Tibial nerve (tissue), 4 donors: ENCODE results near the gene RASGEF1B. TPM values are rescaled to one million over a fixed set of nuclear protein-coding genes. Genes with fewer than 3 reads are reported as not detected.

Experiments used
- DNase-seq, 2 donors: peaks; one replicate each; pipeline ENCODE4 v3.0.0-alpha.2; 2019; ENCODE audit warnings: low spot score in 2 of 2
- H3K27ac ChIP-seq, 4 donors: fragments of 200-600 bp; sonication (generic) in 3 of 4; one replicate each; pipeline ENCODE4 v1.5.1; 2017 to 2019; ENCODE audit warnings: mild to moderate bottlenecking in 1 of 4
- H3K27me3 ChIP-seq, 2 donors: fragments of 200-600 bp; sonication (generic) in 1 of 2; one replicate each; pipeline versions ENCODE4 v1.5.1 to v1.6.0; 2017 to 2019
- H3K36me3 ChIP-seq, 3 donors: fragments of 200-600 bp; sonication (generic); one replicate each; pipeline ENCODE4 v1.5.1; 2018 to 2019
- H3K4me1 ChIP-seq, 4 donors: fragments of 200-600 bp; sonication (generic) in 3 of 4; one replicate each; pipeline ENCODE4 v1.5.1; 2017 to 2019
- H3K4me3 ChIP-seq, 4 donors: fragments of 200-600 bp; sonication (generic) in 3 of 4; one replicate each; pipeline ENCODE4 v1.5.1; 2017 to 2019; ENCODE audit warnings: mild to moderate bottlenecking in 1 of 4, moderate library complexity in 1 of 4
- H3K9me3 ChIP-seq, 4 donors: fragments of 200-600 bp; sonication (generic) in 3 of 4; one replicate each; pipeline ENCODE4 v1.5.1; 2017 to 2019
- CTCF ChIP-seq, 5 experiments: fragments of 200-600 bp in 3 of 5; fragments of 450-650 bp in 2 of 5; sonication (generic) in 3 of 5; IDR thresholded peaks; one replicate each; pipeline ENCODE4 v1.5.1; 2016 to 2019; ENCODE audit warnings: antibody characterized with exemption in 5 of 5, mild to moderate bottlenecking in 3 of 5, moderate library complexity in 2 of 5
- EP300 ChIP-seq, 2 donors: sonication (generic); formaldehyde crosslinking; IDR thresholded peaks; one replicate each; pipeline ENCODE4 v1.6.1; 2017; ENCODE audit warnings: antibody characterized with exemption in 2 of 2, mild to moderate bottlenecking in 1 of 2
- POLR2A ChIP-seq, 2 donors: fragments of 450-650 bp; IDR thresholded peaks; one replicate each; pipeline ENCODE4 v1.6.1; 2017; ENCODE audit warnings: antibody characterized with exemption in 2 of 2, mild to moderate bottlenecking in 2 of 2, moderate library complexity in 2 of 2
- WGBS, 2 donors: methylation state at CpG; one replicate each; pipeline ENCODE4 v1.1.5; 2018; 5-methylcytosine and 5-hydroxymethylcytosine counted together
- total RNA-seq, 4 donors: library from RNA; depleted of rRNA; stranded (reverse); fragments of >200 nt; gene quantifications; one replicate each; pipeline ENCODE4 v1.1.0, GENCODE V29; 2016

The RASGEF1B gene
- total RNA-seq, 4 donors from 2014 or later: 12.4 to 32.8 (median 15.0) TPM

DNA sequence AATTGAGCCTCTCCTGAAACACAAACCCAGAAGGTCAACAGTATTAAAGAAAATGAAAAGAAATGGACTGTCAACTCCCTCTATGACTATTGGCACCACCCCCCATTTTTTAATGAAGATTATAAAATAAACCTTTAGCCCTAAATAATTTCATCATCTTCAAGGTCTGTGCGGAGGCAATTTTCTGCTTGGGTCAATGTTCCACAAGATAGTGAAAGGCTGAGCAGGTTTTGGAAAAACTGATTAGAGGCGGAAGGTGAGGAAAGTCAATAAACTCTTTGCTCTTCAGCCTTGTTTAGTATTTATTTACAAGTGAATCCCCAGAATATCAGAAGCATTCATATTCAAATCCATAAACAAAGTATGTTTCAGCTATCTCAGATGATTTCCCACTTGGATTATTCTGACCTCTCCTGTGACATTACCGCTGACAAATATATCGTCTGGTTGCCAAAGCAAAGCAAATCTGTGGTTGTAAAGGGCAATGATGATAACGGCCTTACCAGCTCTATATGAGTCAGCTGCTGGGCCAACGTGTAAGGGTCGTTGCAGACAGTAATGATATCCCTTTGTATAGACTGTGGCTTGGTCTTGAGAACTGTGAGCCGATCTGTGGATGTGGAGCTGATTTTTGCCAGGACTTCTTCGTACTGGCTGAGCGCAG, 24.0 kb downstream of the RASGEF1B start:
- Histone ChIP-seq H3K27me3 (no peaks in the 10 kb centered on the region), H3K4me3 (no peak overlapping the region), H3K9me3 (no peaks in the 10 kb centered on the region), H3K4me1 (peaks cover 0 to 2% (median 0%) of the 10 kb centered on the region in 4 donors), H3K27ac (no peak overlapping the region), H3K36me3 (peaks cover 2 to 83% (median 10%) of the 10 kb centered on the region in 3 donors)
- no peak for TF ChIP-seq CTCF (IDR thresholded peaks at IDR 0.05)
- no peak for TF ChIP-seq POLR2A (IDR thresholded peaks at IDR 0.05)
- TF ChIP-seq EP300 (IDR thresholded peaks at IDR 0.05): no peak
- DNase-seq: no peak
- whole genome bisulfite sequencing, 2 donors: 75 to 78% methylated on average over 10 of the region's 10 CpGs

DNA sequence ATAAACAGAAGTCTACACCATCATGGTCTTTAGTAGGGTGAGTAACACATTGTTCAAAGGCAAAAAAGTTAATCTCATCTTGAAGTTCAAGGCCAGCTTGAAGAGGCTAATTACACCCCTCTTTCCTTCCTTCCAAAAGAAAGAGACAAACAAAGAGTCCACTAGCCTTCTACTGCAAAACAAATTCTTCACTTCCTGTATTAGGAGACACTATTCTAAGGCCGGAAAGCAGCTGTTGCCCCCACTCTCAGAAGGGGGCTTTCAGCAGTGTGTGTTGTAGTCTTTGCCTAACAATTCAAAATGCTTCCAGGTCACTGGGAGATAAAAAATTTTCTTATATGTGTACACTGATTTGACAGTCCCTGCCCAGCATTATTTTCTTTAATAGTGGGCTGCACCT, 25.1 kb downstream of the RASGEF1B start:
- H3K36me3 ChIP-seq: peaks cover 0 to 85% (median 10%) of the 10 kb centered on the region in 3 donors
- WGBS, 2 donors: 62 to 76% methylated on average over 1 of the region's 1 CpG

GRCh38 chr4:81445196-81445595, 26.5 kb downstream of the RASGEF1B start:
- TF ChIP-seq EP300 (IDR thresholded peaks at IDR 0.05): no peak
- no peak for TF ChIP-seq CTCF (IDR thresholded peaks at IDR 0.05)
- no peak for TF ChIP-seq POLR2A (IDR thresholded peaks at IDR 0.05)
- Histone ChIP-seq H3K36me3 (peaks cover 0 to 88% (median 11%) of the 10 kb centered on the region in 3 donors), H3K9me3 (no peaks in the 10 kb centered on the region), H3K4me3 (no peak overlapping the region), H3K27me3 (no peaks in the 10 kb centered on the region), H3K4me1 (peaks cover 0 to 3% (median 0%) of the 10 kb centered on the region in 4 donors), H3K27ac (no peak overlapping the region)
- 59 to 62% methylated on average over 5 of the region's 5 CpGs for WGBS, 2 donors
- no peak for DNase-seq

More for the DNA sequence above, 25.1 kb downstream of the RASGEF1B start:
- TF ChIP-seq EP300 (IDR thresholded peaks at IDR 0.05) (no peak), POLR2A (IDR thresholded peaks at IDR 0.05) (no peak)
- DNase-seq: no peak
- no peaks in the 10 kb centered on the region for H3K9me3 ChIP-seq
- H3K4me1 ChIP-seq: peaks cover 0 to 3% (median 0%) of the 10 kb centered on the region in 4 donors
- no peak overlapping the region for H3K4me3 ChIP-seq
- H3K27me3 ChIP-seq: no peaks in the 10 kb centered on the region
- H3K27ac ChIP-seq: no peak overlapping the region

GRCh38 chr4:81442484-81443085, 29.1 kb downstream of the RASGEF1B start:
- H3K4me3 ChIP-seq: no peak overlapping the region
- no peaks in the 10 kb centered on the region for H3K9me3 ChIP-seq
- H3K27me3 ChIP-seq: no peaks in the 10 kb centered on the region
- 72 to 73% methylated on average over 4 of the region's 4 CpGs for WGBS, 2 donors
- H3K27ac ChIP-seq: no peak overlapping the region
- DNase-seq: no peak
- peaks cover 0 to 94% (median 4%) of the 10 kb centered on the region in 3 donors for H3K36me3 ChIP-seq
- no peak for TF ChIP-seq POLR2A (IDR thresholded peaks at IDR 0.05)
- H3K4me1 ChIP-seq: peaks cover 0 to 3% (median 0%) of the 10 kb centered on the region in 4 donors

GRCh38 chr4:81440949-81441348, 30.8 kb downstream of the RASGEF1B start:
- WGBS, 2 donors: 80 to 87% methylated on average over 4 of the region's 4 CpGs
- TF ChIP-seq EP300 (IDR thresholded peaks at IDR 0.05) (no peak), CTCF (IDR thresholded peaks at IDR 0.05) (no peak), POLR2A (IDR thresholded peaks at IDR 0.05) (no peak)

DNA sequence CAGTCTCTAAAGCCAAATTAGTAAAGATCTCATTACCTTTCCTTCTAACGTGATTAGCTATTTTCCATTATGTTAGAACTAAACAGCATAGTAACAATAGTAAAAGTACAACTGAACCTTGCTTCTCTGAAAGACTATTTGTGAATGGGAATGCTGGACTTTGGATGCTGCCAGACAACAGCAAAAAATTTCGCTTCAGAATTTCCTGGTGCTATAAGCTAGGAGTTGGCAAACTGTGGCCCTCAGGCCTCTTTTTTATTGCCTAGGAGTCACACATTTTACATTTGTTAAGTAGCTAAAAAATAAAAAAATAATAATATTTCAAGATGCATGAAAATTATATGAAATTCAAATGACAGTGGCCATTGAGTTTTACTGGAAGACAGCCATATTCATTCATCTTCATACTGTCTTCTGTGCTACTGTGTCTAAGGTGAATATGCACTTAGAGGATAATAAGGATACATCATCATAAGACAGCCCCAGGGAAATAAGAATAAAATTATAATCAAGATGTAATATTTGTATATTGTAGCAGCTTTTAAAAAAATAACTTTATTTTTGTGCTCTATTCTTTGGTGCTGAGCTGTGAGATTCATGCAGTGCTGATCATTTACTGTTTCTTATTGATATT, 34.6 kb downstream of the RASGEF1B start:
- TF ChIP-seq EP300 (IDR thresholded peaks at IDR 0.05): no peak
- TF ChIP-seq POLR2A (IDR thresholded peaks at IDR 0.05): no peak
- no peak for TF ChIP-seq CTCF (IDR thresholded peaks at IDR 0.05)
- Histone ChIP-seq H3K27ac (no peak overlapping the region), H3K36me3 (peaks cover 0 to 69% (median 4%) of the 10 kb centered on the region in 3 donors), H3K4me1 (peaks cover 0 to 6% (median 0%) of the 10 kb centered on the region in 4 donors), H3K9me3 (no peaks in the 10 kb centered on the region), H3K27me3 (no peaks in the 10 kb centered on the region), H3K4me3 (no peak overlapping the region)
- no peak for DNase-seq
- 89 to 93% methylated on average over 2 of the region's 2 CpGs for WGBS, 2 donors

More at GRCh38 chr4:81440949-81441348, 30.8 kb downstream of the RASGEF1B start:
- DNase-seq: no peak
- Histone ChIP-seq H3K9me3 (no peaks in the 10 kb centered on the region), H3K4me1 (peaks cover 0 to 3% (median 0%) of the 10 kb centered on the region in 4 donors), H3K27ac (no peak overlapping the region), H3K4me3 (no peak overlapping the region), H3K27me3 (no peaks in the 10 kb centered on the region), H3K36me3 (peaks cover 0 to 82% (median 4%) of the 10 kb centered on the region in 3 donors)
